K562 (cell line): ENCODE measurements around the gene PBX1. TPM values are rescaled to one million over a fixed set of nuclear protein-coding genes. Genes with fewer than 3 reads are reported as not detected.

Source experiments
- ATAC-seq: fragments of 200-7000 bp; cut with Tn5 transposase; 3 replicates; pipeline ENCODE4 v1.9.1; 2020; ENCODE audit warnings: moderate library complexity
- BruUV-seq: library from RNA; stranded (reverse); fragments of 400-500 nt; replicated peaks from 2 replicates; lab custom pipeline; 2021; lab: Mats Ljungman, UMichigan
- CTCF ChIA-PET: fragments of 300-600 bp; formaldehyde crosslinking; extraction: SDS; loops from one replicate; lab custom pipeline; 2021; ENCODE audit warnings: low intra/inter-chr PET ratio; lab: Yijun Ruan, JAX
- POLR2A ChIA-PET: fragments of 300-600, 350-650 bp; sonication (Branson Sonifier 250); formaldehyde crosslinking; extraction: SDS; loops from one replicate; lab custom pipeline; 2021; ENCODE audit warnings: antibody characterized with exemption, inconsistent platforms; lab: Yijun Ruan, JAX
- DNase-seq, 4 experiments: peaks; one replicate each; pipeline versions ENCODE4 v3.0.0 to v3.0.0-alpha.2; 2011 to 2018; ENCODE audit warnings: low spot score in 3 of 4, mixed read lengths in 3 of 4; ENCODE audit errors: extremely low read depth in 1 of 4
- FAIRE-seq: peaks from 2 replicates; lab custom pipeline; 2011; peaks lifted over from hg19 to GRCh38; lab: Jason Lieb, UNC
- H2AFZ ChIP-seq: 2 replicates; pipeline ENCODE4 v1.6.0; 2011; ENCODE audit warnings: low read depth, low read length, control low read depth, inconsistent platforms
- H3K27ac ChIP-seq: fragments of 200-600 bp; 3 replicates; pipeline ENCODE4 v1.8.0; 2011; ENCODE audit warnings: low read depth, mild to moderate bottlenecking, control low read depth, inconsistent platforms, low read length, moderate library complexity, mixed read lengths; ENCODE audit errors: extremely low read depth
- H3K27me3 ChIP-seq, 2 experiments: fragments of 300-600 bp in 1 of 2; 2 replicates in 1 of 2; 3 replicates in 1 of 2; pipeline versions ENCODE4 v1.6.0 to v1.8.0; 2011; ENCODE audit warnings: inconsistent platforms in 2 of 2, low read length in 2 of 2, mild to moderate bottlenecking in 1 of 2, mixed read lengths in 1 of 2, moderate library complexity in 1 of 2; ENCODE audit not compliant: control insufficient read depth in 2 of 2, insufficient read depth in 2 of 2
- H3K36me3 ChIP-seq: fragments of 300-600 bp; 3 replicates; pipeline ENCODE4 v1.8.0; 2011; ENCODE audit warnings: mild to moderate bottlenecking, low read length, inconsistent platforms; ENCODE audit not compliant: control insufficient read depth, insufficient read depth
- H3K4me1 ChIP-seq, 2 experiments: fragments of 200-600 bp in 1 of 2; replicated peaks in 1 of 2; 2 replicates in 1 of 2; 3 replicates in 1 of 2; pipeline versions ENCODE4 v1.5.1 to v1.8.0; 2011; ENCODE audit warnings: inconsistent platforms in 2 of 2, low read length in 2 of 2, mild to moderate bottlenecking in 1 of 2, mixed read lengths in 1 of 2, moderate library complexity in 1 of 2; ENCODE audit not compliant: control insufficient read depth in 2 of 2, insufficient read depth in 2 of 2
- H3K4me2 ChIP-seq: 2 replicates; pipeline ENCODE4 v1.6.1; 2011; ENCODE audit warnings: low read length, control low read depth, inconsistent platforms, mixed read lengths; ENCODE audit not compliant: insufficient read depth
- H3K4me3 ChIP-seq: fragments of 200-600 bp; sonication (generic), shearing (Covaris generic); 2 replicates; pipeline ENCODE4 v1.5.1; 2016; ENCODE audit warnings: control low read depth, inconsistent platforms
- H3K79me2 ChIP-seq: fragments of 200-600 bp; 3 replicates; pipeline ENCODE4 v1.8.0; 2011; ENCODE audit warnings: low read length, inconsistent platforms; ENCODE audit not compliant: control insufficient read depth, insufficient read depth
- H3K9ac ChIP-seq, 2 experiments: 2 replicates each; pipeline versions ENCODE4 v1.6.0 to v1.6.1; 2011; ENCODE audit warnings: low read depth in 2 of 2, low read length in 2 of 2, control low read depth in 1 of 2, inconsistent platforms in 1 of 2, mild to moderate bottlenecking in 1 of 2, mixed read lengths in 1 of 2; ENCODE audit not compliant: insufficient read depth in 1 of 2
- H3K9me1 ChIP-seq: one replicate; pipeline ENCODE4 v1.6.0; 2011; ENCODE audit warnings: inconsistent platforms, mild to moderate bottlenecking, low read length, moderate library complexity; ENCODE audit not compliant: control insufficient read depth, insufficient read depth
- H3K9me3 ChIP-seq: replicated peaks from 2 replicates; pipeline ENCODE4 v1.5.1; 2011; ENCODE audit warnings: low read depth, low read length, inconsistent platforms; ENCODE audit not compliant: control insufficient read depth, insufficient read depth
- H4K20me1 ChIP-seq: replicated peaks from 2 replicates; pipeline ENCODE4 v1.6.1; 2011; ENCODE audit warnings: low read length, inconsistent platforms, mixed read lengths; ENCODE audit not compliant: control insufficient read depth, insufficient read depth
- CHD1 ChIP-seq: fragments of 200-600 bp; sonication (generic); IDR thresholded peaks from one replicate; pipeline ENCODE4 v1.6.1; 2012; ENCODE audit warnings: mild to moderate bottlenecking, moderate library complexity, low read length, inconsistent platforms
- CREM ChIP-seq: IDR thresholded peaks from 2 replicates; pipeline ENCODE4 v1.6.1; 2014; ENCODE audit warnings: antibody characterized with exemption, low read depth
- ESRRA ChIP-seq: fragments of 450-650 bp; IDR thresholded peaks from 2 replicates; pipeline ENCODE4 v1.6.1; 2014; ENCODE audit warnings: low read depth, mild to moderate bottlenecking, moderate library complexity, borderline replicate concordance
- HNRNPH1 ChIP-seq: fragments of 200-400 bp; formaldehyde crosslinking; optimal IDR thresholded peaks from 2 replicates; pipeline ENCODE3; 2017; ENCODE audit warnings: low read depth, mild to moderate bottlenecking, low read length, moderate library complexity
- IRF2 ChIP-seq: sonication (generic); formaldehyde crosslinking; IDR thresholded peaks from 2 replicates; pipeline ENCODE4 v1.8.1; 2022; ENCODE audit warnings: mild to moderate bottlenecking, missing genetic modification reagents
- JUND ChIP-seq, 2 experiments: IDR thresholded peaks; 2 replicates in 1 of 2; 3 replicates in 1 of 2; pipeline ENCODE4 v1.6.1; 2011; ENCODE audit warnings: borderline replicate concordance in 2 of 2, low read depth in 2 of 2, low read length in 2 of 2, improper control_type of control experiment in 1 of 2, missing biosample characterization in 1 of 2, missing genetic modification characterization in 1 of 2, missing genetic modification reagents in 1 of 2
- NELFE ChIP-seq: IDR thresholded peaks from 2 replicates; pipeline ENCODE4 v1.6.1; 2011; ENCODE audit warnings: mild to moderate bottlenecking; ENCODE audit not compliant: insufficient read depth, insufficient read length
- NFATC3 ChIP-seq: fragments of 450-650 bp; IDR thresholded peaks from 2 replicates; pipeline ENCODE4 v1.6.1; 2017; ENCODE audit warnings: mild to moderate bottlenecking
- RFX1 ChIP-seq: fragments of 450-650 bp; IDR thresholded peaks from 2 replicates; pipeline ENCODE4 v1.6.1; 2016; ENCODE audit warnings: mild to moderate bottlenecking, moderate library complexity
- ZBTB2 ChIP-seq: fragments of 450-650 bp; IDR thresholded peaks from 2 replicates; pipeline ENCODE4 v1.6.1; 2016; ENCODE audit warnings: antibody characterized with exemption
- ZNF280B ChIP-seq: fragments of 250-450 bp; sonication (Bioruptor Pico); IDR thresholded peaks from 2 replicates; pipeline ENCODE4 v1.5.1; 2021; ENCODE audit warnings: mild to moderate bottlenecking
- WGBS: fragments of 100-300 bp; shearing (Covaris generic); methylation state at CpG from one replicate; pipeline ENCODE4 v1.1.6; 2016; ENCODE audit warnings: low coverage, mixed read lengths; ENCODE audit not compliant: insufficient coverage; ENCODE audit errors: missing lambda C conversion rate; 5-methylcytosine and 5-hydroxymethylcytosine counted together
- in situ Hi-C: fragments of 300-500 bp; cut with MboI; formaldehyde crosslinking; loops from 4 replicates; pipeline ENCODE4 v1.15.0; 2018; ENCODE audit warnings: inconsistent platforms, mixed read lengths
- intact Hi-C: fragments of 100-400 bp; cut with micrococcal nuclease; formaldehyde crosslinking; loops from 2 replicates; pipeline ENCODE4 v1.14.2; 2022
- polyA plus RNA-seq, 8 experiments: library from polyadenylated mRNA; depleted of rRNA in 4 of 8; stranded (reverse) in 5 of 8; unstranded in 3 of 8; fragments of >200 nt; fragmentation: Nextera tagmentation in 2 of 8; fragmentation: Illumina TruSeq in 1 of 8; extraction: Ambion mirVana in 2 of 8; extraction: Trizol in 1 of 8; gene quantifications; 2 replicates each; pipeline versions ENCODE4 v1.2.1 to v1.2.3, GENCODE V29; 2011 to 2014; ENCODE audit warnings: inconsistent platforms in 1 of 8, missing spikeins in 1 of 8
- total RNA-seq, 7 experiments: library from RNA; depleted of rRNA in 6 of 7; stranded (reverse); fragments of >200 nt in 6 of 7; fragmentation: Illumina TruSeq in 2 of 7; extraction: Trizol in 2 of 7; gene quantifications; 2 replicates each; pipeline versions ENCODE4 v1.2.1 to v1.2.3, GENCODE V29; 2011 to 2021; ENCODE audit warnings: low replicate concordance in 1 of 7
- TF ChIP-seq, protein P1 (sequence below): fragments of 250-450 bp; sonication (Bioruptor Pico); IDR thresholded peaks from 2 replicates; pipeline ENCODE4 v1.4.0; 2020; ENCODE audit warnings: mild to moderate bottlenecking, moderate library complexity, borderline replicate concordance

The PBX1 gene
- total and polyA plus RNA-seq, 9 of the 15 experiments (the other 6 are each of a cell fraction or from before 2014, with no cell fraction given), result 0.03 to 0.62 (median 0.17) TPM

DNA sequence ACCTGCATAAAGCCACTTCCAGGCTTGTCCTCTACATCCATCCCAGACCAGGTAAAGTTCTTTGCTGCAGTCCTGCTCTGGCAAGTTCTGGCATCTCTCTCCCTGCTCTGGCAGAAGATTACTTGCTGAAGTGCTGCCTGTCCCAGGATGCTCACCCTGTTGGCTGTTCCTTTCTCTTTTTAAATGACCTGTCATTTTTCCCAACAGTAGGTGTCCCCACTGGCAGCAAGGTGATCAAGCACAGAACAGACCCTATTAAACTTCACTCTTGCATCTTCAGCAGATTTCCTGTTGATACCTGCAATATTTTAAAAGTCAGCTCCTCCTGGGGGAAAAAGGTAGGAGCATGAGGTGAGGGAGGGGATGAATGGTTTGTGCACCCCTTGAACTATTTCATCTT is 332.6 kb downstream of the PBX1 start (continued):
- TF ChIP-seq, protein P1, sequence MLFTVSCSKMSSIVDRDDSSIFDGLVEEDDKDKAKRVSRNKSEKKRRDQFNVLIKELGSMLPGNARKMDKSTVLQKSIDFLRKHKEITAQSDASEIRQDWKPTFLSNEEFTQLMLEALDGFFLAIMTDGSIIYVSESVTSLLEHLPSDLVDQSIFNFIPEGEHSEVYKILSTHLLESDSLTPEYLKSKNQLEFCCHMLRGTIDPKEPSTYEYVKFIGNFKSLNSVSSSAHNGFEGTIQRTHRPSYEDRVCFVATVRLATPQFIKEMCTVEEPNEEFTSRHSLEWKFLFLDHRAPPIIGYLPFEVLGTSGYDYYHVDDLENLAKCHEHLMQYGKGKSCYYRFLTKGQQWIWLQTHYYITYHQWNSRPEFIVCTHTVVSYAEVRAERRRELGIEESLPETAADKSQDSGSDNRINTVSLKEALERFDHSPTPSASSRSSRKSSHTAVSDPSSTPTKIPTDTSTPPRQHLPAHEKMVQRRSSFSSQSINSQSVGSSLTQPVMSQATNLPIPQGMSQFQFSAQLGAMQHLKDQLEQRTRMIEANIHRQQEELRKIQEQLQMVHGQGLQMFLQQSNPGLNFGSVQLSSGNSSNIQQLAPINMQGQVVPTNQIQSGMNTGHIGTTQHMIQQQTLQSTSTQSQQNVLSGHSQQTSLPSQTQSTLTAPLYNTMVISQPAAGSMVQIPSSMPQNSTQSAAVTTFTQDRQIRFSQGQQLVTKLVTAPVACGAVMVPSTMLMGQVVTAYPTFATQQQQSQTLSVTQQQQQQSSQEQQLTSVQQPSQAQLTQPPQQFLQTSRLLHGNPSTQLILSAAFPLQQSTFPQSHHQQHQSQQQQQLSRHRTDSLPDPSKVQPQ (CRISPR knock-in tag), result no peak
- TF ChIP-seq CHD1, result no peak
- TF ChIP-seq IRF2 (CRISPR knock-in tag), result no peak
- TF ChIP-seq ZBTB2, result no peak
- no peak for TF ChIP-seq RFX1

DNA sequence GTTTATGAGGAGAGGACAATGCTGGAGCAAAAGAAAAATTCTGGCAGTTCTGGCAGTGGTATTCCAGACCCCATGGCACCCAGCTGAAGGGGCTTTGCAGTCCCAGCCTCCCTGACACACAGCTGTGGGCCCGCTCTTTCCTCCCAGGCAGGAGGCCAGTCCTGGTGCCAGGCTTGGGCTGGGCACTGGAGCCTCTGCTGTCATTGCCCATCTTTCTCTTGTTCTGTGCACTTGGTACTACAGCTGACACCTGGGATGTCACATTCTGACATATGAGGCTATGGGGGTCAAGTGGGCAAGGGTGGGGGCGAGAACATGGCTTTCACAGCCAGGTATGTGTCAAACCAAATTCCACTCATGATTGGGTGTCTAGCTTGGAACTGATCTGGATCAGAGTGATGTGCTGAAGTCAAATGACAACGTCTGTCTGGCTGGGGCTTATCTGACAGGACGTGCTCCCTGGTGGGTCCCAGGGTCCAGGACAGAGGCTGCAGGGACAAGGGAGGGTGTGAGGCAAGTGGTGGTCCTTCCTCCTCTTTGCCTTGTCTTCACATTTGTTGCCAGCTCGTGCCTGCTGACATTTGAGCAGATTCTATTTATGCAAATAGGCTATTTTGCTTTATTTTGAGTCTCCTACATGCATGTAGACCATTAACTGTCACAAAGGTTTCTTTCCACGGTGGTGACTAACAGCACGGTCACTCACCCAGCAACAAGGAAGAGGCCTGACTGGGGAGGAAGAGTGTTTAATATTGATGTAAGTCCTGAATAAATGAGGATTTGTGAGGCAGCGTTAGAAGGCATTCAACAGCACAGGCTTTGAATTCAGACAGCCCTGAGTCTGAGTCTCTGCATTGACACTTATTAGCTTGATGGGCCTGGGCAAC is 336.3 kb downstream of the PBX1 start:
- CTCF ChIA-PET, result no interaction called here
- TF ChIP-seq NFATC3 (no peak), ESRRA (no peak), HNRNPH1 (no peak), CREM (no peak), NELFE (no peak), JUND (IDR thresholded peaks at IDR 0.05; ENCODE audit: borderline replicate concordance, low read depth, low read length) (no peak), JUND (tag; IDR thresholded peaks at IDR 0.05; ENCODE audit: borderline replicate concordance, low read depth, low read length) (no peak), ZNF280B (CRISPR knock-in tag) (no peak)

More for the DNA sequence above, 336.3 kb downstream of the PBX1 start:
- no peak overlapping the region for H3K9ac ChIP-seq
- H4K20me1 ChIP-seq, result no peaks in the 10 kb centered on the region
- in situ Hi-C loops, result no loop called here
- no peak overlapping the region for H3K4me2 ChIP-seq
- WGBS, result 1% methylated on average over 8 of the region's 8 CpGs
- no peak for FAIRE-seq
- BruUV-seq, result no TSS peak
- no peak for DNase-seq
- H3K4me1 ChIP-seq, result no peaks in the 10 kb centered on the region
- no peaks in the 10 kb centered on the region for H3K9me3 ChIP-seq
- H3K9me1 ChIP-seq, result no peaks in the 10 kb centered on the region
- ATAC-seq, result no peak
- H2AFZ ChIP-seq, result no peak overlapping the region
- H3K36me3 ChIP-seq, result no peaks in the 10 kb centered on the region
- intact Hi-C loops, result no loop called here
- no peak overlapping the region for H3K4me3 ChIP-seq
- H3K27ac ChIP-seq, result no peak overlapping the region
- POLR2A ChIA-PET, result no interaction called here
- no peaks in the 10 kb centered on the region for H3K79me2 ChIP-seq
- H3K27me3 ChIP-seq, result no peaks in the 10 kb centered on the region
